HG03575 (cell line): Measurements from ENCODE around the gene CCDC85A.

Experiments used
- ATAC-seq: cut with Tn5 transposase; IDR thresholded peaks from one replicate; pipeline ENCODE4 v1.9.1; 2021; ENCODE audit not compliant: unreplicated experiment, insufficient number of reproducible peaks, low FRiP score; ENCODE audit errors: extremely low read depth

The CCDC85A gene

GRCh38 chr2:56286936-56287335 is 103.1 kb downstream of the CCDC85A start:
- no peak for ATAC-seq

- ATAC-seq: no peak
Observed at GRCh38 chr2:56287508-56287907, 103.7 kb downstream of the CCDC85A start.

GRCh38 chr2:56287974-56288373 is 104.2 kb downstream of the CCDC85A start:
- ATAC-seq: no peak

GRCh38 chr2:56288838-56289580 is 105.2 kb downstream of the CCDC85A start:
- ATAC-seq: no peak

GRCh38 chr2:56291711-56292110 is 107.9 kb downstream of the CCDC85A start:
- no peak for ATAC-seq

- no peak for ATAC-seq
Observed at GRCh38 chr2:56292951-56293350, 109.2 kb downstream of the CCDC85A start.

GRCh38 chr2:56295666-56296065 is 111.9 kb downstream of the CCDC85A start:
- ATAC-seq: no peak

- no peak for ATAC-seq
Observed at GRCh38 chr2:56297671-56298070, 113.9 kb downstream of the CCDC85A start.

- ATAC-seq: no peak
Observed at GRCh38 chr2:56299171-56299691, 115.4 kb downstream of the CCDC85A start.

- ATAC-seq: no peak
Observed at GRCh38 chr2:56309626-56310170, 125.9 kb downstream of the CCDC85A start.

- no peak for ATAC-seq
Observed at GRCh38 chr2:56313500-56313921, 129.7 kb downstream of the CCDC85A start.

- no peak for ATAC-seq
Observed at GRCh38 chr2:56314371-56314770, 130.6 kb downstream of the CCDC85A start.

- ATAC-seq: no peak
Observed at GRCh38 chr2:56314796-56315195, 131.0 kb downstream of the CCDC85A start.

GRCh38 chr2:56315376-56315775 is 131.6 kb downstream of the CCDC85A start:
- ATAC-seq: no peak

- no peak for ATAC-seq
Observed at GRCh38 chr2:56316011-56316410, 132.2 kb downstream of the CCDC85A start.

GRCh38 chr2:56318147-56318546 is 134.4 kb downstream of the CCDC85A start:
- no peak for ATAC-seq

- no peak for ATAC-seq
Observed at GRCh38 chr2:56325661-56326345, 142.0 kb downstream of the CCDC85A start.

GRCh38 chr2:56326346-56326741 is 142.6 kb downstream of the CCDC85A start:
- no peak for ATAC-seq

- ATAC-seq: no peak
Observed at GRCh38 chr2:56331810-56332209, 148.0 kb downstream of the CCDC85A start.
